Neural cell (in vitro differentiated cells): ENCODE results near the gene GABRB1. TPM values are rescaled to one million over a fixed set of nuclear protein-coding genes. Genes with fewer than 3 reads are reported as not detected.

Experiments used
- H2AFZ ChIP-seq: fragments of 200-600, 300-800 bp; sonication (generic), shearing (Covaris generic); 2 replicates; pipeline ENCODE4 v1.6.0; 2014; ENCODE audit warnings: low read depth, mild to moderate bottlenecking, antibody characterized with exemption, low read length, moderate library complexity
- H3F3A ChIP-seq: fragments of 200-600 bp; shearing (Covaris generic); 2 replicates; pipeline ENCODE4 v1.6.1; 2016; ENCODE audit warnings: mild to moderate bottlenecking, moderate library complexity, mixed read lengths, antibody characterized with exemption, low read length; ENCODE audit not compliant: insufficient read depth, poor library complexity, severe bottlenecking
- H3K27ac ChIP-seq: fragments of 200-600, 300-800 bp; sonication (generic), shearing (Covaris generic); 2 replicates; pipeline ENCODE4 v1.5.1; 2014; ENCODE audit warnings: mild to moderate bottlenecking, low read length, moderate library complexity
- H3K27me3 ChIP-seq: fragments of 300-800, 200-600 bp; sonication (generic), shearing (Covaris generic); 2 replicates; pipeline ENCODE4 v1.6.0; 2014; ENCODE audit warnings: mild to moderate bottlenecking, low read depth, low read length, moderate library complexity; ENCODE audit not compliant: insufficient read depth
- H3K36me3 ChIP-seq: fragments of 300-800, 200-600 bp; sonication (generic), shearing (Covaris generic); 2 replicates; pipeline ENCODE4 v1.5.1; 2014; ENCODE audit warnings: mild to moderate bottlenecking, antibody characterized with exemption, low read length, moderate library complexity; ENCODE audit not compliant: insufficient read depth
- H3K4me2 ChIP-seq: fragments of 300-800, 200-600 bp; sonication (generic), shearing (Covaris generic); 2 replicates; pipeline ENCODE4 v1.6.0; 2014; ENCODE audit warnings: mild to moderate bottlenecking, low read length
- H3K4me3 ChIP-seq: fragments of 300-800, 200-600 bp; sonication (generic), shearing (Covaris generic); 2 replicates; pipeline ENCODE4 v1.5.1; 2014; ENCODE audit warnings: mild to moderate bottlenecking, low read length, moderate library complexity
- H3K79me2 ChIP-seq: fragments of 200-600 bp; shearing (Covaris generic); replicated peaks from 2 replicates; pipeline ENCODE4 v1.6.0; 2014; ENCODE audit warnings: mild to moderate bottlenecking, low read length, moderate library complexity; ENCODE audit not compliant: insufficient read depth
- H3K9ac ChIP-seq: fragments of 300-800, 200-600 bp; sonication (generic), shearing (Covaris generic); 2 replicates; pipeline ENCODE4 v1.6.1; 2016; ENCODE audit warnings: mild to moderate bottlenecking, low read length, mixed read lengths
- H3K9me2 ChIP-seq: fragments of 200-600 bp; shearing (Covaris generic); 2 replicates; pipeline ENCODE4 v1.6.1; 2016; ENCODE audit warnings: mild to moderate bottlenecking, low read length, mixed read lengths; ENCODE audit not compliant: insufficient read depth
- H3K9me3 ChIP-seq: fragments of 200-600, 300-800 bp; sonication (generic), shearing (Covaris generic); 2 replicates; pipeline ENCODE4 v1.6.1; 2016; ENCODE audit warnings: mild to moderate bottlenecking, mixed run types, low read length, moderate library complexity, mixed read lengths
- H4K20me1 ChIP-seq: fragments of 200-600 bp; shearing (Covaris generic); 2 replicates; pipeline ENCODE4 v1.6.1; 2016; ENCODE audit warnings: mild to moderate bottlenecking, mixed run types; ENCODE audit not compliant: insufficient read depth
- EP300 ChIP-seq: fragments of 450-650 bp; conservative IDR thresholded peaks from 2 replicates; pipeline ENCODE4 v1.6.1; 2014; ENCODE audit warnings: antibody characterized with exemption, mild to moderate bottlenecking, moderate library complexity; ENCODE audit not compliant: poor library complexity, severe bottlenecking
- EZH2 ChIP-seq: fragments of 200-600, 300-800 bp; shearing (Covaris generic), sonication (generic); IDR thresholded peaks from 2 replicates; pipeline ENCODE4 v1.6.1; 2014; ENCODE audit warnings: antibody characterized with exemption, low read length, borderline replicate concordance, mild to moderate bottlenecking; ENCODE audit not compliant: insufficient read depth, poor library complexity, severe bottlenecking
- MXI1 ChIP-seq: fragments of 450-650 bp; conservative IDR thresholded peaks from 2 replicates; pipeline ENCODE4 v1.6.1; 2014; ENCODE audit warnings: antibody characterized with exemption, mild to moderate bottlenecking; ENCODE audit not compliant: poor library complexity, severe bottlenecking
- POLR2AphosphoS5 ChIP-seq: IDR thresholded peaks from 2 replicates; pipeline ENCODE4 v1.6.1; 2012
- RAD21 ChIP-seq: fragments of 450-650 bp; conservative IDR thresholded peaks from 2 replicates; pipeline ENCODE4 v1.6.1; 2014; ENCODE audit warnings: antibody characterized with exemption, mild to moderate bottlenecking, moderate library complexity
- SMC3 ChIP-seq: fragments of 450-650 bp; conservative IDR thresholded peaks from 2 replicates; pipeline ENCODE4 v1.6.1; 2014; ENCODE audit warnings: antibody characterized with exemption, mild to moderate bottlenecking, moderate library complexity; ENCODE audit not compliant: poor library complexity
- TAF1 ChIP-seq: IDR thresholded peaks from 2 replicates; pipeline ENCODE4 v1.6.1; 2012; ENCODE audit warnings: low read depth
- polyA plus RNA-seq: library from polyadenylated mRNA; depleted of rRNA; stranded (reverse); fragments of >200 nt; gene quantifications from 2 replicates; pipeline ENCODE4 v1.2.3, GENCODE V29; 2014
- TF ChIP-seq, protein P1 (sequence below): fragments of 450-650 bp; IDR thresholded peaks from 2 replicates; pipeline ENCODE4 v1.5.1; 2014; ENCODE audit warnings: antibody characterized with exemption, mild to moderate bottlenecking, moderate library complexity; ENCODE audit not compliant: poor library complexity, severe bottlenecking
- TF ChIP-seq, protein P2 (sequence below): IDR thresholded peaks from 2 replicates; pipeline ENCODE4 v1.6.1; 2012; ENCODE audit warnings: borderline replicate concordance

GABRB1 gene
- polyA plus RNA-seq, 1 donor from 2014 or later: 1.0 TPM

DNA sequence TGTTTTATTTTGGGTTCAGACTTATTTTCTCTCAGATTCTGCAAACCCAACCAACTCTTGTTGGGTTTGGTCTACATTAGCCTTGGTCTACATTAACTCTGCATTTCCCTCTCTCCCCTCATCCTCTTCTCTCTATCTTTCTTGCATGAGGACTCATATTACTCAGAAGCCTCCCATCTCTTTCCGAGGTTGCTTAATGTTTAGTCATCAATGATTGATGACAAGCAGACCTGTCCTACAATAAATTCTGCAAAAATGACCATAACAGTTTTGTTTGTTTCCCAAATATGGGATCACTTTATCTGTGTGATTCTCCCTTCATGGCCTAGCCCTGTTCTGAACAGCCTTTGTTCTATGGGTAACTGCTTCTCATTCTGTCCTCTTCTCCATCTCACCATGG, 75.2 kb downstream of the GABRB1 start:
- no peak for TF ChIP-seq SMC3
- TF ChIP-seq, protein P1, sequence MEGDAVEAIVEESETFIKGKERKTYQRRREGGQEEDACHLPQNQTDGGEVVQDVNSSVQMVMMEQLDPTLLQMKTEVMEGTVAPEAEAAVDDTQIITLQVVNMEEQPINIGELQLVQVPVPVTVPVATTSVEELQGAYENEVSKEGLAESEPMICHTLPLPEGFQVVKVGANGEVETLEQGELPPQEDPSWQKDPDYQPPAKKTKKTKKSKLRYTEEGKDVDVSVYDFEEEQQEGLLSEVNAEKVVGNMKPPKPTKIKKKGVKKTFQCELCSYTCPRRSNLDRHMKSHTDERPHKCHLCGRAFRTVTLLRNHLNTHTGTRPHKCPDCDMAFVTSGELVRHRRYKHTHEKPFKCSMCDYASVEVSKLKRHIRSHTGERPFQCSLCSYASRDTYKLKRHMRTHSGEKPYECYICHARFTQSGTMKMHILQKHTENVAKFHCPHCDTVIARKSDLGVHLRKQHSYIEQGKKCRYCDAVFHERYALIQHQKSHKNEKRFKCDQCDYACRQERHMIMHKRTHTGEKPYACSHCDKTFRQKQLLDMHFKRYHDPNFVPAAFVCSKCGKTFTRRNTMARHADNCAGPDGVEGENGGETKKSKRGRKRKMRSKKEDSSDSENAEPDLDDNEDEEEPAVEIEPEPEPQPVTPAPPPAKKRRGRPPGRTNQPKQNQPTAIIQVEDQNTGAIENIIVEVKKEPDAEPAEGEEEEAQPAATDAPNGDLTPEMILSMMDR: no peak
- TF ChIP-seq EP300: no peak
- TF ChIP-seq TAF1: no peak
- TF ChIP-seq EZH2: no peak
- TF ChIP-seq RAD21: no peak
- no peak for TF ChIP-seq POLR2AphosphoS5
- TF ChIP-seq, protein P2, sequence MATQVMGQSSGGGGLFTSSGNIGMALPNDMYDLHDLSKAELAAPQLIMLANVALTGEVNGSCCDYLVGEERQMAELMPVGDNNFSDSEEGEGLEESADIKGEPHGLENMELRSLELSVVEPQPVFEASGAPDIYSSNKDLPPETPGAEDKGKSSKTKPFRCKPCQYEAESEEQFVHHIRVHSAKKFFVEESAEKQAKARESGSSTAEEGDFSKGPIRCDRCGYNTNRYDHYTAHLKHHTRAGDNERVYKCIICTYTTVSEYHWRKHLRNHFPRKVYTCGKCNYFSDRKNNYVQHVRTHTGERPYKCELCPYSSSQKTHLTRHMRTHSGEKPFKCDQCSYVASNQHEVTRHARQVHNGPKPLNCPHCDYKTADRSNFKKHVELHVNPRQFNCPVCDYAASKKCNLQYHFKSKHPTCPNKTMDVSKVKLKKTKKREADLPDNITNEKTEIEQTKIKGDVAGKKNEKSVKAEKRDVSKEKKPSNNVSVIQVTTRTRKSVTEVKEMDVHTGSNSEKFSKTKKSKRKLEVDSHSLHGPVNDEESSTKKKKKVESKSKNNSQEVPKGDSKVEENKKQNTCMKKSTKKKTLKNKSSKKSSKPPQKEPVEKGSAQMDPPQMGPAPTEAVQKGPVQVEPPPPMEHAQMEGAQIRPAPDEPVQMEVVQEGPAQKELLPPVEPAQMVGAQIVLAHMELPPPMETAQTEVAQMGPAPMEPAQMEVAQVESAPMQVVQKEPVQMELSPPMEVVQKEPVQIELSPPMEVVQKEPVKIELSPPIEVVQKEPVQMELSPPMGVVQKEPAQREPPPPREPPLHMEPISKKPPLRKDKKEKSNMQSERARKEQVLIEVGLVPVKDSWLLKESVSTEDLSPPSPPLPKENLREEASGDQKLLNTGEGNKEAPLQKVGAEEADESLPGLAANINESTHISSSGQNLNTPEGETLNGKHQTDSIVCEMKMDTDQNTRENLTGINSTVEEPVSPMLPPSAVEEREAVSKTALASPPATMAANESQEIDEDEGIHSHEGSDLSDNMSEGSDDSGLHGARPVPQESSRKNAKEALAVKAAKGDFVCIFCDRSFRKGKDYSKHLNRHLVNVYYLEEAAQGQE: no peak
- no peak for TF ChIP-seq MXI1
- no peaks in the 10 kb centered on the region for H3K36me3 ChIP-seq
- no peak overlapping the region for H3K4me2 ChIP-seq
- H2AFZ ChIP-seq: no peak overlapping the region
- no peak overlapping the region for H3K9ac ChIP-seq
- no peaks in the 10 kb centered on the region for H3K27me3 ChIP-seq
- H4K20me1 ChIP-seq: no peaks in the 10 kb centered on the region
- no peaks in the 10 kb centered on the region for H3K9me3 ChIP-seq
- H3F3A ChIP-seq: no peaks in the 10 kb centered on the region
- no peaks in the 10 kb centered on the region for H3K79me2 ChIP-seq
- no peak overlapping the region for H3K27ac ChIP-seq
- H3K9me2 ChIP-seq: no peaks in the 10 kb centered on the region
- no peak overlapping the region for H3K4me3 ChIP-seq

DNA sequence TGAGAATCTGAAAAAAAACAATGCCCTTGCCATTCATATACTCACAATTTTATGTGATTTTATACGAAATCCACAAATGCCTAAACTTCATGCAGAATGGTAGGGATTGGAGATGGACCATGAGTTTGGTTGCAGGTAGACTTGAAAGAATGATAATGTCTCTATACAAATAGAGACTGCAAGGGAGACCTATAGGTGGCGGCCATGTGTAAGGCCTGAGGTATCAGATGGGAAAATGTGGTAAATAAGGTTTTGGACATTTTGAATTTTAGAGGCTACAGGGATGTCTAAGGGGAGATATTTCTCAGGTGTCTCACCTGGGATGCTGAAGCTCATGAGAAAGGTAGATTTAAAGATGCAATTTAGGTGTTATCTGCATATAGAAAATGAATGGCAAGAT, 78.0 kb downstream of the GABRB1 start:
- no peaks in the 10 kb centered on the region for H3K9me2 ChIP-seq
- H3K36me3 ChIP-seq: no peaks in the 10 kb centered on the region
- H3K4me2 ChIP-seq: no peak overlapping the region
- no peaks in the 10 kb centered on the region for H4K20me1 ChIP-seq
- H3K9me3 ChIP-seq: no peaks in the 10 kb centered on the region
- H3K27me3 ChIP-seq: no peaks in the 10 kb centered on the region
- no peak for TF ChIP-seq MXI1
- no peak for TF ChIP-seq TAF1
- TF ChIP-seq POLR2AphosphoS5: no peak
- no peak for TF ChIP-seq RAD21
- TF ChIP-seq, protein P1: no peak
- TF ChIP-seq EP300: no peak
- TF ChIP-seq SMC3: no peak
- no peak for TF ChIP-seq EZH2
- TF ChIP-seq, protein P2: no peak
- no peak overlapping the region for H3K27ac ChIP-seq
- H3K4me3 ChIP-seq: no peak overlapping the region
- H3K79me2 ChIP-seq: no peaks in the 10 kb centered on the region
- H3F3A ChIP-seq: no peaks in the 10 kb centered on the region
- H2AFZ ChIP-seq: no peak overlapping the region
- no peak overlapping the region for H3K9ac ChIP-seq
